Spinal cord (tissue), 10 donors: ENCODE data around the gene AK2. TPM values are rescaled to one million over a fixed set of nuclear protein-coding genes. Genes with fewer than 3 reads are reported as not detected.

Source experiments
- DNase-seq, 6 donors: peaks; one replicate each; pipeline versions ENCODE4 v3.0.0 to v3.0.0-alpha.2; 2013 to 2015; ENCODE audit warnings: low spot score in 6 of 6, low read depth in 4 of 6
- H3K27ac ChIP-seq: one replicate; pipeline ENCODE4 v1.5.1; 2013; ENCODE audit warnings: low read depth, low read length, control low read depth
- H3K27me3 ChIP-seq: one replicate; pipeline ENCODE4 v1.6.1; 2013; ENCODE audit warnings: low read length; ENCODE audit not compliant: control insufficient read depth, insufficient read depth
- H3K36me3 ChIP-seq: one replicate; pipeline ENCODE4 v1.6.1; 2013; ENCODE audit warnings: low read length; ENCODE audit not compliant: control insufficient read depth, insufficient read depth
- H3K4me1 ChIP-seq: one replicate; pipeline ENCODE4 v1.6.1; 2013; ENCODE audit warnings: low read length; ENCODE audit not compliant: control insufficient read depth, insufficient read depth
- H3K4me3 ChIP-seq: one replicate; pipeline ENCODE4 v1.5.1; 2013; ENCODE audit warnings: low read depth, low read length, control low read depth
- H3K9me3 ChIP-seq: one replicate; pipeline ENCODE4 v1.6.1; 2013; ENCODE audit warnings: low read length; ENCODE audit not compliant: control insufficient read depth, insufficient read depth
- WGBS: methylation state at CpG from one replicate; pipeline ENCODE4 v1.1.5; 2013; ENCODE audit warnings: missing lambda C conversion rate; ENCODE audit not compliant: insufficient coverage; 5-methylcytosine and 5-hydroxymethylcytosine counted together
- polyA plus RNA-seq, 2 donors: library from polyadenylated mRNA; unstranded; fragments of 120-200 nt; gene quantifications; one replicate each; pipeline ENCODE4 v1.2.1, GENCODE V29; 2013; ENCODE audit not compliant: insufficient read length in 2 of 2
- total RNA-seq, 2 donors: library from RNA; depleted of rRNA in 1 of 2; stranded (reverse); fragments of 120-200 nt in 1 of 2; fragments of >200 nt in 1 of 2; gene quantifications; one replicate each; pipeline versions ENCODE4 v1.2.3 to v1.2.4, GENCODE V29; 2013 to 2014
- donor health status: healthy.

The AK2 gene
- total and polyA plus RNA-seq, 4 donors, result 57.1 to 135 (median 118) TPM

DNA sequence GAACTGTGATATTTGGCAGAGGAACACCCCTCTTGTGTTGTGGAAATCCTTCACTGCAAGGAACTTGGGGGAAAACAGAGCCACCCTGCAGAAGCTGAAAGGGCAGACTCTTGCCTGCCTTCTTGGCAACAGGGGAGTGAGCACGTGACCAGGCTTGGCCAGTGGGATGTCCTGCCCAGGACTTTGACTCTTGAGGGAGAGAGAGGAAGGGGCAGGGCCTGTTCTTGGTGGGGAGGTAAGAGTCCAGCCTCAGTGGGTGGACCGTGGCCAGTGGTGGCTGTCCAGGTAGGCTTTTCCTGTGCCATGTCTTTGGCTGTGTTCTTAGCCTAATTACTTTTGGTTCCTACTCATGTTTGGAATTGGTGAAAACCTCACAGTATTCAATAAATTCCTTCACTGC lies 8.6 kb upstream of the AK2 start:
- DNase-seq, result no peak
- H3K36me3 ChIP-seq, result no peaks in the 10 kb centered on the region
- 14% methylated on average over 1 of the region's 2 CpGs for WGBS
- no peak overlapping the region for H3K4me3 ChIP-seq
- H3K27ac ChIP-seq, result no peak overlapping the region
- H3K9me3 ChIP-seq, result no peaks in the 10 kb centered on the region
- H3K27me3 ChIP-seq, result no peaks in the 10 kb centered on the region
- H3K4me1 ChIP-seq, result no peaks in the 10 kb centered on the region

DNA sequence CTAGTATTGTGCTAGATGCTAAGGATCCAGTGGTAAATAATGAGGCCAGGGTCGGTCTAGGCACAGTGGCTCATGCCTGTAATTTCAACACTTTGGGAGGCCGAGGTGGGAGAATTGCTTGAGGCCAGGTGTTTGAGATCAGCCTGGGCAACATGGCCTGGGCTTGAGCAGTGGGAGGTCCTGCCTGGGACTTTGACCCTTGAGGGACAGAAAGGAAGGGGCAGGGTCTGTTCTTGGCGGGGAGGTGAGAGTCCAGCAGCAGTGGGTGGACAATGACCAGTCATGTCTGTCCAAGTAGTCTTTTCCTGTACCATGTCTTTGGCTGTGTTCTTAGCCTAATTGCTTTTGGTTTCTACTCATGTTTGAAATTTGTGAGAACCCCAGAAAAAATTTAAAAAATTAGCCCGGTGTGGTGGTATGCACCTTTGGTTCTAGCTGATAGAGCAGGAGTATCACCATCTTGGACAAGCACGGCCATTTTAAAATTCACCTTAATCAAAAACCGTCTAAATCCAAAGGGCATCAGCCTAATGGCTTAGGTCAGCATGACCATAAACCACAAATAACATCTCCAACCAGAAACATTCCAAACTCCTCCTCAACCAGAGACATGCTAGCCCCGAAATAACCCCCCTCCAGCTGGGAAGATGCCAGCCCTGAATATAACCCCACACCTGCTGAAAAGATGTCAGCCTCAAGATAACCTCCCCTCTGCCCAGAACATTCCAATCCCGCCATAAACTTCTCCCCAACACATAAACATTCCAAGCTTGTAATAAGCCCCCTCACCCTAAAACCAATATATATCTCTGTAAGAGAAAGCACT lies 6.8 kb upstream of the AK2 start:
- 65% methylated on average over 7 of the region's 8 CpGs for WGBS
- no peak for DNase-seq
- H3K4me1 ChIP-seq, result no peaks in the 10 kb centered on the region
- H3K36me3 ChIP-seq, result no peaks in the 10 kb centered on the region
- H3K27me3 ChIP-seq, result no peaks in the 10 kb centered on the region
- H3K4me3 ChIP-seq, result no peak overlapping the region
- no peaks in the 10 kb centered on the region for H3K9me3 ChIP-seq
- H3K27ac ChIP-seq, result no peak overlapping the region

- WGBS, result no CpG with 5 or more reads among the region's 1 CpG
- no peak overlapping the region for H3K4me3 ChIP-seq
- H3K27ac ChIP-seq, result no peak overlapping the region
- H3K4me1 ChIP-seq, result no peaks in the 10 kb centered on the region
- DNase-seq, result peak in 2 of 6 donors; percentile 27 to 65
- no peaks in the 10 kb centered on the region for H3K9me3 ChIP-seq
- no peaks in the 10 kb centered on the region for H3K27me3 ChIP-seq
- no peaks in the 10 kb centered on the region for H3K36me3 ChIP-seq
Observed at GRCh38 chr1:33042831-33043230, 6.1 kb upstream of the AK2 start.

- Histone ChIP-seq H3K9me3 (no peaks in the 10 kb centered on the region), H3K4me1 (peaks cover 2% of the 10 kb centered on the region), H3K27me3 (no peaks in the 10 kb centered on the region), H3K27ac (no peak overlapping the region), H3K36me3 (no peaks in the 10 kb centered on the region), H3K4me3 (no peak overlapping the region)
- DNase-seq, result no peak
- no CpG with 5 or more reads among the region's 1 CpG for WGBS
Observed at GRCh38 chr1:33041026-33041425, 4.3 kb upstream of the AK2 start.

- Histone ChIP-seq H3K4me1 (peaks cover 10% of the 10 kb centered on the region), H3K9me3 (no peaks in the 10 kb centered on the region), H3K36me3 (no peaks in the 10 kb centered on the region), H3K27ac (no peak overlapping the region), H3K4me3 (no peak overlapping the region), H3K27me3 (no peaks in the 10 kb centered on the region)
- no peak for DNase-seq
- WGBS, result 80% methylated on average over 7 of the region's 8 CpGs
Observed at GRCh38 chr1:33039840-33040239, 3.2 kb upstream of the AK2 start.

- WGBS, result 5% methylated on average over 5 of the region's 5 CpGs
- H3K27ac ChIP-seq, result peak overlapping the region; percentile 47
Observed at GRCh38 chr1:33036051-33036525, 595 bp downstream of the AK2 start.

GRCh38 chr1:33032126-33032869 lies 4.4 kb downstream of the AK2 start:
- peaks cover 10% of the 10 kb centered on the region for H3K4me1 ChIP-seq
- WGBS, result 67% methylated on average over 1 of the region's 6 CpGs
- H3K36me3 ChIP-seq, result no peaks in the 10 kb centered on the region
- no peak for DNase-seq
- no peak overlapping the region for H3K4me3 ChIP-seq
- H3K27ac ChIP-seq, result no peak overlapping the region
- no peaks in the 10 kb centered on the region for H3K9me3 ChIP-seq
- H3K27me3 ChIP-seq, result no peaks in the 10 kb centered on the region

More at GRCh38 chr1:33036051-33036525, 595 bp downstream of the AK2 start:
- H3K4me1 ChIP-seq, result peaks cover 10% of the 10 kb centered on the region
- peak overlapping the region; percentile 97 for H3K4me3 ChIP-seq
- H3K9me3 ChIP-seq, result no peaks in the 10 kb centered on the region
- no peaks in the 10 kb centered on the region for H3K36me3 ChIP-seq
- no peaks in the 10 kb centered on the region for H3K27me3 ChIP-seq
- peak in 1 of 6 donors; percentile 6 for DNase-seq

GRCh38 chr1:33031506-33031905 lies 5.2 kb downstream of the AK2 start:
- Histone ChIP-seq H3K36me3 (no peaks in the 10 kb centered on the region), H3K9me3 (no peaks in the 10 kb centered on the region), H3K27me3 (no peaks in the 10 kb centered on the region), H3K4me3 (no peak overlapping the region), H3K27ac (no peak overlapping the region), H3K4me1 (peaks cover 10% of the 10 kb centered on the region)
- no CpG with 5 or more reads among the region's 4 CpGs for WGBS
- no peak for DNase-seq

GRCh38 chr1:33030575-33030974 lies 6.1 kb downstream of the AK2 start:
- Histone ChIP-seq H3K36me3 (no peaks in the 10 kb centered on the region), H3K27ac (no peak overlapping the region), H3K4me1 (peaks cover 6% of the 10 kb centered on the region), H3K9me3 (no peaks in the 10 kb centered on the region), H3K27me3 (no peaks in the 10 kb centered on the region), H3K4me3 (no peak overlapping the region)
- WGBS, result no CpG with 5 or more reads among the region's 2 CpGs
- peak in 1 of 6 donors; percentile 14 for DNase-seq
